OCI-LY3 (cell line): ENCODE results near the gene SPEM2.

Experiments used
- H2AFZ ChIP-seq: fragments of 200-600, 300-600 bp; shearing (Covaris generic); 2 replicates; pipeline ENCODE4 v1.6.0; 2014; ENCODE audit warnings: antibody characterized with exemption, low read depth, low read length
- H3K27ac ChIP-seq: fragments of 200-600, 300-600 bp; sonication (generic); 2 replicates; pipeline ENCODE4 v1.5.1; 2014; ENCODE audit warnings: mild to moderate bottlenecking, low read length, moderate library complexity, mixed read lengths
- H3K27me3 ChIP-seq: fragments of 200-600, 300-600 bp; sonication (generic); 2 replicates; pipeline ENCODE4 v1.6.1; 2014; ENCODE audit warnings: low read depth, low read length, mixed read lengths
- H3K36me3 ChIP-seq: fragments of 200-600, 300-600 bp; sonication (generic); replicated peaks from 2 replicates; pipeline ENCODE3; 2014; ENCODE audit warnings: low read depth, low read length, mixed read lengths
- H3K4me1 ChIP-seq: fragments of 300-600, 200-600 bp; sonication (generic); 2 replicates; pipeline ENCODE4 v1.6.1; 2014; ENCODE audit warnings: low read length, mixed read lengths
- H3K4me2 ChIP-seq: fragments of 200-600, 300-600 bp; sonication (generic); 2 replicates; pipeline ENCODE4 v1.6.1; 2014; ENCODE audit warnings: low read length, mixed read lengths
- H3K4me3 ChIP-seq: fragments of 300-600, 200-600 bp; sonication (generic); 2 replicates; pipeline ENCODE4 v1.5.1; 2014; ENCODE audit warnings: antibody characterized with exemption, mild to moderate bottlenecking, low read length, moderate library complexity
- H3K79me2 ChIP-seq: fragments of 300-600, 200-600 bp; shearing (Covaris generic); 2 replicates; pipeline ENCODE4 v1.6.1; 2014; ENCODE audit warnings: mild to moderate bottlenecking, low read length, mixed read lengths
- H3K9ac ChIP-seq: fragments of 300-600, 200-600 bp; shearing (Covaris generic); 2 replicates; pipeline ENCODE4 v1.6.0; 2014; ENCODE audit warnings: mild to moderate bottlenecking, low read length, moderate library complexity
- H3K9me3 ChIP-seq: fragments of 200-600, 300-600 bp; shearing (Covaris generic); 2 replicates; pipeline ENCODE4 v1.6.1; 2014; ENCODE audit warnings: low read length, mixed read lengths; ENCODE audit not compliant: insufficient read depth
- H4K20me1 ChIP-seq: fragments of 200-600, 300-600 bp; sonication (generic); 2 replicates; pipeline ENCODE4 v1.6.1; 2016; ENCODE audit warnings: low read length, mixed read lengths; ENCODE audit not compliant: insufficient read depth
- CTCF ChIP-seq: fragments of 200-600, 300-600 bp; sonication (generic); IDR thresholded peaks from 2 replicates; pipeline ENCODE4 v1.5.1; 2014; ENCODE audit warnings: antibody characterized with exemption, low read length, low read depth
- EZH2phosphoT487 ChIP-seq: fragments of 200-600 bp; shearing (Covaris generic); IDR thresholded peaks from 2 replicates; pipeline ENCODE4 v1.6.1; 2018; ENCODE audit warnings: antibody characterized with exemption, mixed run types, low read depth

The SPEM2 gene

DNA sequence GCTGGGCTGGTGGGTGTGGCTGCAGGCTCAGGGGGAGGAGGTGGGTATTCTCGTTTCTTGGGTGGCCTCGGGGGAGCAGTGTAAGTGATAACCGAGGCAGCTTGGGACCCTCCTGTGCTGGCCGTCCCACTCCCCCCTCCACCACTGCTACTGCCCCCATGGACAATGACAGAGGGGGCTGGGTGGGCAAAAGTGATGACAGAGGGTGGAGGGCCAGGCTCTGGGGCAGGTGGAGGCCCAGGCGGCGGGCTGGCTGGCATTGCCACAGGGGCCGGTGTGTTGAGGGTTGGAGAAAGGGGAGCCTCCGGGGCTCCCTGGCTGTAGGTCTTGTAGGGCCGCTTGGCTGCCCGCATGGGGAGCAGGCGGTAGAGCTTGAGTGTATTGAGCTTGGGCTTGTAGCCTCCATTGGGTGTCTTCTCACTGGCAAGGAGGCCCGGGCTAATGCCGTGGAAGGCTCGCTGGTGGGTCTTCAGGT lies 38.0 kb downstream of the SPEM2 start:
- Histone ChIP-seq H2AFZ (no peak overlapping the region), H4K20me1 (no peaks in the 10 kb centered on the region), H3K4me2 (no peak overlapping the region), H3K9me3 (no peaks in the 10 kb centered on the region), H3K36me3 (no peaks in the 10 kb centered on the region), H3K27me3 (no peaks in the 10 kb centered on the region), H3K4me3 (no peak overlapping the region), H3K79me2 (no peaks in the 10 kb centered on the region), H3K4me1 (no peaks in the 10 kb centered on the region), H3K27ac (no peak overlapping the region), H3K9ac (no peak overlapping the region)
- no peak for TF ChIP-seq CTCF
- TF ChIP-seq EZH2phosphoT487 = no peak

DNA sequence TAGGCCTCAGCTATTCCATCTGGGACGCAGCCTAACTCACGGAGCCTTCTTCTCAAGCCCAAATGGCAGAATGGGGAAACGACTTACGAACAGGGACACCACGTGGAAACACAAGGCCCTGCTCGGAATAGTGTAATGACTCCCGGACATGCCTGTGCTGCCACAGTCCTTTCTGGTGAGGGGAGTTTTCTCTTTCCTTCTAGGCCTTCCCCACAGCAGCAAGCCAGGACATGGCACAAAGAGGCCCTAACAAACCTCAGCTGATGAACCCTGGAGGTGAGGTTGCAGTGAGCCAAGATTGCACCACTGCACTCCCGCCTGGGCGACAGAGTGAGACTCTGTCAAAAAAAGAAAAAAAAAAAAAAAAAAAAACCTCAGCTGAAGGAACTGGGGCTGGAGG lies 38.7 kb downstream of the SPEM2 start:
- Histone ChIP-seq H3K27me3 (no peaks in the 10 kb centered on the region), H3K4me3 (no peak overlapping the region), H3K79me2 (no peaks in the 10 kb centered on the region), H3K27ac (no peak overlapping the region), H4K20me1 (no peaks in the 10 kb centered on the region), H3K9me3 (no peaks in the 10 kb centered on the region), H2AFZ (no peak overlapping the region), H3K36me3 (no peaks in the 10 kb centered on the region), H3K4me2 (no peak overlapping the region), H3K9ac (no peak overlapping the region), H3K4me1 (no peaks in the 10 kb centered on the region)
- TF ChIP-seq CTCF (no peak), EZH2phosphoT487 (no peak)

DNA sequence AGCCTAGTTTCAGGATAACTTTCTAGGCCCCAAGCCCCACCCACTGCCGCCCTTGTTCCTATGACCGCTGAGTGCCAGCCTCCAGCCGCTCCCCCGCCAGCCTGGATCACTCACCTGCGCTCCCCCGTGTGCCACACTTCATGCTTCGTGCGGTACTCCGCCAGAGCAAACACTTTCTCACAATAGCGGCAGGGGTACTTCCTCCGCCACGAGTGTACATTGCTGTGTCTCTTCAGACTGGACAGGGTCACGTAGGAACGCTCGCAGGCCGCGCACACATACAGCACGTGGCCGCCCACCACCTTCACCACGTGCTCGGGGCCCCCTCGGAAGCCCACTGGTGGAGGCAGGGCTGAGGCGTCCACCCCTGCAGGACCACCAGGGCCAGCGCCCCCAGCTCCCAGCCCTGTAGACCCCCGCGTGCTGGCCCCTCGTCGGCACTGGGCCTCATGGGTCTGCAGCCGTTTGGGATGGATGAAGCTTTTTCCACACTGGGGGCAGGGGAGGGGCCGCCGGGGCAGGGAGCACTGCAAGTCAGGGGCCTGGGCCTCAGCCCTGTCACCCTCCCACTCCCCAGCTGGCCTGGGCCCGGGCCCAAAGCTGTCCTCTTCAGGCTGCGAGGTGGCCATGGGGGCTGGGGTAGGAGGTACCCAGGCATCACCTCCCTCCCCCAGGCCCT lies 40.3 kb downstream of the SPEM2 start:
- no peak overlapping the region for H3K9ac ChIP-seq
- H3K27me3 ChIP-seq = no peaks in the 10 kb centered on the region
- H3K36me3 ChIP-seq = no peaks in the 10 kb centered on the region
- H3K9me3 ChIP-seq = no peaks in the 10 kb centered on the region
- TF ChIP-seq CTCF (no peak), EZH2phosphoT487 (no peak)
- H2AFZ ChIP-seq = no peak overlapping the region
- no peak overlapping the region for H3K4me3 ChIP-seq
- no peak overlapping the region for H3K27ac ChIP-seq
- no peaks in the 10 kb centered on the region for H4K20me1 ChIP-seq
- no peaks in the 10 kb centered on the region for H3K4me1 ChIP-seq
- H3K4me2 ChIP-seq = no peak overlapping the region
- H3K79me2 ChIP-seq = no peaks in the 10 kb centered on the region

DNA sequence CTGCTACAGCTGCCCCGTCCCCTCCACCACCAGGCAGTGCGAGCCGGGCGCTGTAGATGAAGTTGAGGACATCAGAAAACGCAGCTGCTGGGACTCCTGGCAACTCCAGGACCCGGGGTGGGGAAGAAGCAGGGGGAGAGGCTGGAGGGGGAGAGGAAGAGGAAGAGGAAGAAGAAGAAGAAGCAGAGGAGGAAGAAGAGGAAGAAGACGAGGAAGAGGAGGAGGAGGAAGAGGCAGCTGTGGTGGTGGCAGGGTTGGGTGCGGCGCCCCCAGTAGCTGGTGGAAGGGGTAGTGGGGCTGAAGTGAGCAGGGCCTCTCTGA lies 40.9 kb downstream of the SPEM2 start:
- H3K4me2 ChIP-seq = no peak overlapping the region
- H3K4me3 ChIP-seq = no peak overlapping the region
- H3K27me3 ChIP-seq = no peaks in the 10 kb centered on the region
- H3K27ac ChIP-seq = no peak overlapping the region
- no peak overlapping the region for H3K9ac ChIP-seq
- no peaks in the 10 kb centered on the region for H3K4me1 ChIP-seq
- TF ChIP-seq CTCF (no peak), EZH2phosphoT487 (no peak)
- no peaks in the 10 kb centered on the region for H3K36me3 ChIP-seq
- no peak overlapping the region for H2AFZ ChIP-seq
- H4K20me1 ChIP-seq = no peaks in the 10 kb centered on the region
- no peaks in the 10 kb centered on the region for H3K79me2 ChIP-seq
- no peaks in the 10 kb centered on the region for H3K9me3 ChIP-seq
